ENCODE data around the gene WIPF2.

Gene WIPF2

DNA sequence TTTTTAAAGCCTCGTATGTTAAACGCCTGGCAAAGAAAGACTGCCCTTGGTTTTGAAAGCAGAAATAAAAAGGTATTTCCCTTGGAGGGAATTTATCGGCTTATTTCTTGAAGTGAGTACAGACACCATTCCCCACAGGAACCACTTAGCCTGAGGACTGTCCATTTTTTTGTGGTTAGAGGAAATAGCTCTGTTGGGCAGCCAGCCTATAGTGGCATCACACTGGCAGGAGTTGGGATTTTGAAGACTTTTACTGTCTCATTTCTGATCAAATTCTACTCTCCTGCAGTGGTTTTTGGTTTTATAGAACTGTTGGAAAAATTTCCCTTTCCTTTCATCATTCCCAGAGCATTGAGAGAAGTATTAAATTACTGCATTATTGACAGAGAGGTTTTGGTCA lies 34.5 kb downstream of the WIPF2 start:
- ATAC-seq = no peak

DNA sequence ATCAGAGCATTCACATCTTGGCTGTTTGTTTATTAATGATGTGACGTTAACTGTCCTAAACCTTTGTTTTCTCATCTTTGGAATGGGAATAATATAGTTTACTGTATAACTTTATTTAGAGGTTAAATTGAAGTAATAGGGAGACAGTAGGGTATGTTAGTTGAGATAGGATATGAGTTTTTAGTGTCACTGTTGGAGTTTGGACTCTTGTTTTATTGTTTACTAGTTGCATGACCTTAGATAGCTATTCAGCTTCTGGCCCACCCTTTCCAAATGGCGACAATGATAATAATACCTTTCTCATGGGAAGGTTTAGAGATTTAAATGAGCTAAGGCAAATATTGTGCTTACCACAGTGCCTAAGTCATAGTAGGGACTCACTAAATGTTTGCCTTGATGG lies 40.4 kb downstream of the WIPF2 start:
- ATAC-seq = no peak

DNA sequence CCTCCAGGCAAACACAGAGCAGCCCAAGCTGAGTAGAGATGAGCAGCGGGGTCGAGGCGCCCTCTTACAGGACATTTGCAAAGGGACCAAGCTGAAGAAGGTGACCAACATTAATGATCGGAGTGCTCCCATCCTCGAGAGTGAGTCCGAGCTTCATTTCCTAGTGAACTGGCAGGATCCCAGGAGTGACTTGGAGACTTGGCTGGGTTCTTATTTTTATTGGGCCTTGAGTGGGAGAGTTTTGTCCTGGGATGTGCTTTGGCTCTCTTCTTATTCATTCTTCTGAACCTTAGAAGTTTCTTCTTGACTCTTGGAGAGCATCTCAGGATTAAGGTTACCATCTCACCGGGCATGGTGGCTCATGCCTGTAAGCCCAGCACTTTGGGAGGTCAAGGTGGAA lies 41.4 kb downstream of the WIPF2 start:
- ATAC-seq = no peak

DNA sequence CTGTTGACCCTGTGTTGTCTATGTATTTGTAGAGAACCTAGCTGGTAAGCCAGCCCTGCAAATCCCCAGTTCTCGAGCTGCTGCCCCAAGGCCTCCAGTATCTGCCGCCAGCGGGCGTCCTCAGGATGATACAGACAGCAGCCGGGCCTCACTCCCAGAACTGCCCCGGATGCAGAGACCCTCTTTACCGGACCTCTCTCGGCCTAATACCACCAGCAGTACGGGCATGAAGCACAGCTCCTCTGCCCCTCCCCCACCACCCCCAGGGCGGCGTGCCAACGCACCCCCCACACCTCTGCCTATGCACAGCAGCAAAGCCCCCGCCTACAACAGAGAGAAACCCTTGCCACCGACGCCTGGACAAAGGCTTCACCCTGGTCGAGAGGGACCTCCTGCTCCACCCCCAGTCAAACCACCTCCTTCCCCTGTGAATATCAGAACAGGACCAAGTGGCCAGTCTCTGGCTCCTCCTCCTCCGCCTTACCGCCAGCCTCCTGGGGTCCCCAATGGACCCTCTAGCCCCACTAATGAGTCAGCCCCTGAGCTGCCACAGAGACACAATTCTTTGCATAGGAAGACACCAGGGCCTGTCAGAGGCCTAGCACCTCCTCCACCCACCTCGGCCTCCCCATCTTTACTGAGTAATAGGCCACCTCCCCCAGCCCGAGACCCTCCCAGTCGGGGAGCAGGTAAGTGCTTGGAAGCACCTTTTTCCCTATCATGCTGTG lies 45.5 kb downstream of the WIPF2 start:
- no peak for ATAC-seq

DNA sequence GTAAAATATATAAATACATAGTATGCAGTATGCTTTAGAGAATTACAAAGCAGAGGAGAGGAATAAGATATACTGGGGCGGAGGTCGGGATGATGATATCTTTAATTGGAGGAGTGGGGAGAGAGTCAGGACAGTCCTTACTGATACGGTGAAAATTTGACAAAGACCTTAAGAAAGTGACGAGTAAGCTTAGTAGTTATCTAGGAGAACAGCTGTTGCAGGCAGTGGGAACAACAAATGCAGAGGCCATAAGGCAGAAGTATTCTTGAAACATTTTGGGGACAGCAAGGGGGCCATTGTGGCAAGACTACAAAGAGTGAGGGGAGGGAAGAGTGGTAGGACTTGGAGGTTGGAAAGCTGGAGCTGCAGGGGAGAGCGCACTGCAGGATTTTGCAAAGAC lies 46.2 kb downstream of the WIPF2 start:
- no peak for ATAC-seq

DNA sequence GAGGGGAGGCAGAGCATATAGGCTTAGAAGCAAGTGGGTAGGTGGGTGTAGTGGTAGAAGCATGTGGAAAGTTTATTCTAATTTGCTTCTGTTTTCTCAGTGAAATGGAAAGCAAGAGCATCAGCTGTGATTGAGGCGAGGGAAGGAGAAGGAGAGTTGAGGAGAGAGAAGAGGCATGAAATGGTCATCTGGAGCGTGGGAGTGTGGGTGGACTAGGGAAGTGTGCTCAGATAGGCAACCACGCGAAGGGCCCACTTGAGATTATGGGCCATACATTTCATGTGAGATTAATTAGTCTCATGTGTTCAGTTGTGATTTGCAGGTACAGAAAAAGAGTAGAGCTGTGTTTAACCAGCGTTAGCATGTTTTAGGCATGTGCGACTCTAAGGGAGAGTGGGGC lies 47.8 kb downstream of the WIPF2 start:
- ATAC-seq = no peak

DNA sequence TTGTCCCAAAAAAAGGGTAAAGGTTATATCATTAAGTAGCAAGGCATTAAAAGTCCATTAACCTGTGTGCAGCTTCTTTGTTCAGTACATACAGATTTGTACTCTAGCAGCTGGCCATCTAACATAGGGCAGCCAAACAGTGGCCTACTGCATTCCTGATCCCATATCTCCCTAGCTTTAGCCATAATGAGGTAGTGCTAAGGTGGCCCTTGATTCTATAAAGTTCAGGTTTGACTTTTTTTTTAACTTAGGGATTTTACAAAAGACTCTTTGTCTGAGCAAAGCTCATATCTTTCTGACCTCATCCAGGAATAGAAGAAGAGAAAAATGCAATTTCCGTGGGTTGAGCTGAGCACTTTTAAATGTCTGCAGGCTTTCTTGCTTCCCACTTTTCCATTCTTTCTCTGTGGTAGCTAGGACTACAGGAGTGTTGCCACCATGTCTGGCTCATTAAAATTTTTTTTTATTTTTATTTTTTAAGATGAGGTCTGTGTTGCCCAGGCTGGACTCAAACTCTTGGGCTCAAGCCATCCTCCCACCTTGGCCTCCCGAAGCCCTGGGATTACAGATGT lies 49.1 kb downstream of the WIPF2 start:
- no peak for ATAC-seq

DNA sequence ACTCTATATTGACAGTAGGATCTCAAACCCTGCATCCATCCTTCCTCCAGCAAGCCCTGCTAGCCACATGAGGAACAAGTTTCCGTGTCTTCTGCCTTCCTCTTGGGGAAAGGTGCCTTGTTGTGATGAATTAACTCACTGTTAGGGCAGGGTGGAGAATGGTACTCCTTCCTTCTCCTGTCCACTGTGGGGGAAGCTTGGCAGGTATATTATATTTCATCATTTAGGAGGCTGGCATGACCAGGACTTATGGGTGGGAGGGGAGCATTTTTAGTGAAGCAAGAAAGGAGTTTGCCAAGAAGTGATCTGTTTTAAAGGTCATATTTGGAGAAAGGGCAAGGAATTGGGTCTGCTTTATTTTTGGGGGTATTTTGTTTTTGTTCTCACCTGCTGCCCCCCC lies 59.3 kb downstream of the WIPF2 start:
- no peak for ATAC-seq

DNA sequence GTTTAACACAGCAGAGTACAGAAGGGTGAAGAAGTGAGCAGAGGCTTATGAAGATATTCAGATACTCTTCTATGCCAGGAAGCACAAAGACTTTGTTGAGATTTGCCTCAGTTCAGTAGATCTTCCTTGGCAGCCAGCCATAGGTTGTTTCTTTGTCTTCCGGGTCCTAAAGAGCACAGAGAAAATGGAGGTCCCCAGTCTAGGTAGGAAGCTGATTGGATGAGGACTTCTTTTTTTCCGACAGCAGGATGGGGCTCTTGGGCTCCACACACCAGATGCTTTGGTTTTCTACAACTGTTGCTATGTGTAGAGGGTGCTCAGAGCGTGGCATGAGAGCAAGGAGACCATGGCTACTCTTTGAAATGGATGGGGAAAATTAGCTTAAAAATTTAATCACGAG lies 60.3 kb downstream of the WIPF2 start:
- ATAC-seq = no peak

DNA sequence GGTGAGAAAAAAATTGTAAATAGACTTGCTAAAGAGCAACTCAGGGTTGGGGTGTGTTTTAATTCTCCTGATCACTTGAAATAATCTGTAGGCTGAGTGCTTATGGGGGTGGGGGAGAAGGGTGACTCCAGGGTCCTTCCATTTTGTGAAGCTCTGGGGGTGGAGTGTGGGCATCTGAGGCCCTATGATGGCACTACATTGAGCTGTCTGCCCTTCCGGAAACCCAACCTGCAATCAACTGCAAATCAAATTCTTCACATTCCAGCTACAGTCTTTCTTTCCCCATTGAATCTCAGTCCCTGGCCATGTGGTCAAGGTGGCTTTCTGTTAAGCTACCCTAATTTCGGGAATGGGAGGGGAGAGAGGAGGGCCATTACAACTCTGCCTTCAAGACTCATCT lies 62.6 kb downstream of the WIPF2 start:
- ATAC-seq = no peak

DNA sequence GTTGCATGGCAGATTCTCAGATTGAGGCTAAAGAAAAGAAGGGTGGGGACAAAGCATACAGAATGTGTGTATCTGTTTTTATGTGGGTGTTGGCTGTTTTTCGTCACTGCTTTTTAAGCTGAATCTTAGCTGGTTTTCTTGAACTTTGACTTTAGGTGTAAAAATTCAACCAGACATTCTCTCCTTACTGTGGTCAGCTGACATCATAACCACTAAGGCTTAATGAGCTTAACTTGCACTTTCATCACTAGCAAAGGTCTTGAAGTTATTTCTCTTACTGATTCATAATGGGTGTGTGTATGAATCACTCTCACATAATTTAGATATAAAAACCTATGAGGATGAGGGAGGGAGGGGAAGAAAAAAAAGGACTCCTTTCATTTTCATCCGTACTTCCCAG lies 64.6 kb downstream of the WIPF2 start:
- peak; percentile 73 for ATAC-seq

DNA sequence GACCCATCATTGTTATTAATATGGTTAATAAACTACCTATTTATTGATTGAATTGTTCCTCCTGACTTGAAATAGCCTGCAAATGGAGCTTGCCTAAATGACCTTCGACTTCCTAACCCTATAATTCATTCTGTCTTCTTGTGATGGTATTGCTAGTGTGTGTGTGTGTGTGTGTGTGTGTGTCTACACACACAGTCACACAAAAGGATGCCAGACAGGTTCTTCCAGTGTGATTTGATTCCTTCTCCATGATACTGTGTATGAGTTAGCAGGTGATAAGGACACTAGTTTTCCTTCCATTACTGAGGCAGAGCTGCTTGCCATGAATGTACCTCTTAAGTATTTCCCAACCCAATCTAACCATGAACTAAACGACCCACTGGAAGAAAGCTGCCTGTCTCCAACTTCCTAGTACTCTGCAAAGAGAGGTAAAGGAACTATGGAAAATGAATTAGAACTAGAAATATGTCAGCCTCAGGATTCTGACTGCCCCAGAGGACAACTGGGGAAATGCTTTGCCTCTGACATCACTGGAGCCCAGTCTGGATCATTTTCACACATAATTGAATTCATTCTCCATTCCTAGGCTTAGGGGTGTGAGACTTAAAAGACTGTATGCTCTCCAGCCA lies 65.1 kb downstream of the WIPF2 start:
- no peak for ATAC-seq

DNA sequence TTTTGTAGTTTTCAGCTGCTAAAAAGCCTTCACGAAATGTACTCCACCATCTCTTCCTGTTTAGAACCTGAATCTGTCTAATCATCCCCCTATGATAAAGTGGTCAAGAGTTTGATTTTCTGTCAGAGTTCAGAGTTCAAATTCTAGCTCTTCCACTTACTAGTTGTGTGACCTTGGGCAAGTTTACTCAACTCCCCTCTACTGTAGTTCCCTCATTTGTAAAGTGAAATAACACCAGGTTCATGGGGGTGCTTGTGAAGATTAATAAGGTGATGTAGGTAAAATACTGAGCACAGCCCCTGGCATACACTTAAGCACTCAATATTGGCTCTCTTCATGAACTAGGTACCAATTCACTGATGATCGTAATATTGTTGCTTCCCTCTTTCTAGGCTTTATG lies 67.4 kb downstream of the WIPF2 start:
- ATAC-seq = no peak

DNA sequence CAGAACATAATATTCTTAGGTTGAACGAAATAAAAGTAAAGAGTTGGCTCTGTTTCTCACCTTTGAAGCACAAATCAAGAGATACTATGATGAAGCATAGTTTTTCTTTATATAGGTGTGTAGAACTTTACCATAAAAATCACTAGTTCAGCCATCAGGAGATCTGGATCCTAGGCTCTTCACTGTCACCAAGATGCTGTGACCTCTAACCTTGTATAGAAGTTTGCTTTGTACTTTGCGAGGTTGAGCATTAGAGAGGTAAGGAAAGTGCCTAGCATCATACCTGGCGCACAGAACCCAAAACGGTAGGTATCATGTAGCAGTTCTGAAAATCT lies 68.0 kb downstream of the WIPF2 start:
- no peak for ATAC-seq

DNA sequence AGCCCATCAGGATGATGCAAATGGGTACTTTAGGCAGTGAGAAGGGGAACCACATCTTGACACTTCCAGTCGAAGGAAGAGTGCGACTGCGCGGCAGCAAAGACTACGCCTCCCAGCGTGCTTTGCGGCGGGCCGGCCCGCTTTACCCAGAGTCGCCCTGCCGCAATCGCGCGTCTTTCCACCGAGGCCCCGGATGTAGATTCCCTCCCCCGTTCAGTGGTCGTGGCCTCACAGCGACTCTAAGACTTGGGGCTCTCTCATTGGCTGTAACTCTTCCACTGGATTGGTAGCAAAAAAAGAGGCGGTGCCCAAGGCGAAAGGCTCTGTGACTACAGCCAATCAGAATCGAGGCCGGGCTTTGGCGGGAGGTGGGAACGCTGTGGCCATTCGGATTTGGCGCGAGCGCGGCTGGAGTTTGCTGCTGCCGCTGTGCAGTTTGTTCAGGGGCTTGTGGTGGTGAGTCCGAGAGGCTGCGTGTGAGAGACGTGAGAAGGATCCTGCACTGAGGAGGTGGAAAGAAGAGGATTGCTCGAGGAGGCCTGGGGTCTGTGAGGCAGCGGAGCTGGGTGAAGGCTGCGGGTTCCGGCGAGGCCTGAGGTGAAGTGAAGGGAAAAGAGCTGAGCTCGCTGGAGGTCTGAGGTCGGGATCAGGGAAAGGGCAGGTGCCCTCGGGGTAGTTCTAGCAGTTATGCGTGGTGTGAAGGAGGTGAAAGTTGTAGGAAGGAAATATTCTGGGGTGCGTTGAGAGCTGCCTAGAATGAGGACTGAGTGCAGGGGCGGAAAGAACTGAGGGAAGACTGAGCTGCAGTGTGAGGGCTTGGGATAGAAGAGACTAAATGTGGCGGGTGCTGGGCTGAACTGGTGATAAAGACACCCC lies 68.6 kb downstream of the WIPF2 start, which contains the start of gene CDC6:
Gene CDC6 (plus strand): TSS at position 386 of the 876 bp plus-strand sequence. CDS start 1,542 bp downstream, outside the sequence.
- peak; percentile 87 to 91 for ATAC-seq

DNA sequence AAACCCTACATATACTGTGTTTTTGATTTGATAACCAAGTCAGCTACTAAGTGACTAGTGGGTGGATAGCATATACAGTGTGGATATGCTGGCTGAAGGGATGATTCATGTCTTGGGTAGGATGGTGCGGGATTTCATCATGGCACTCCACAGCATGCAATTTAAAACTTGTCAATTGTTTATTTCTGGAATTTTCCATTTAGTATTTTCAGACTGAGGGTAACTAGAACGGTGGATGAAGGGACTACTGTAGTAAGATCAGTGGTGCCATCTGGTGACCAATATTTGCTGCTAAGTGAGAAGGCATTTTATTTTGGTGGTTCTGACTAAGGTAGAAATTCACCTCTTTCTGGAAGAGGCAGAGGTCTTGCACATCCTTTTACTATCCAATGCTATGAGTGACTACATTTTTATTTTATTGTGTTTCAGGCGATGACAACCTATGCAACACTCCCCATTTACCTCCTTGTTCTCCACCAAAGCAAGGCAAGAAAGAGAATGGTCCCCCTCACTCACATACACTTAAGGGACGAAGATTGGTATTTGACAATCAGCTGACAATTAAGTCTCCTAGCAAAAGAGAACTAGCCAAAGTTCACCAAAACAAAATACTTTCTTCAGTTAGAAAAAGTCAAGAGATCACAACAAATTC lies 71.7 kb downstream of the WIPF2 start:
- ATAC-seq = no peak

DNA sequence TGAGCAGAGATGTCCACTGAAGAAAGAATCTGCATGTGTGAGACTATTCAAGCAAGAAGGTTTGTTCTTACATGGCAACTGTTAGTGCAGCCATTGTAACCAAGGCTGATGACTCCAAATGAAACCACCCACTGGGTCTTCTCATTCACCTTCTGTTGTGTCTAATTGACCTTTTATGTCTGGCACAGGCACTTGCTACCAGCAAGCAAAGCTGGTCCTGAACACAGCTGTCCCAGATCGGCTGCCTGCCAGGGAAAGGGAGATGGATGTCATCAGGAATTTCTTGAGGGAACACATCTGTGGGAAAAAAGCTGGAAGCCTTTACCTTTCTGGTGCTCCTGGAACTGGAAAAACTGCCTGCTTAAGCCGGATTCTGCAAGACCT lies 72.2 kb downstream of the WIPF2 start:
- ATAC-seq = no peak

DNA sequence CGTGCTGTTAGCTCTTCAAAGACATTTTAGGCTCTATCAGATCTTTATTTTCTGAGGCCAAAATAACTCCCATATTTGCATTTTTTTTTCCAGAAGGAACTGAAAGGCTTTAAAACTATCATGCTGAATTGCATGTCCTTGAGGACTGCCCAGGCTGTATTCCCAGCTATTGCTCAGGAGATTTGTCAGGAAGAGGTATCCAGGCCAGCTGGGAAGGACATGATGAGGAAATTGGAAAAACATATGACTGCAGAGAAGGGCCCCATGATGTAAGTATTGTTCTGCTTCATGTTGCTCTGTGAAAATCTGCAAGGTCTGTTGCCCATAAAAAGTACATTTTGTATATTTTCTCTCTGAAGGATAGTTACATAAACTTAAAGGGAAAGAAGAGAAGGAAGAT lies 74.3 kb downstream of the WIPF2 start:
- ATAC-seq = no peak

DNA sequence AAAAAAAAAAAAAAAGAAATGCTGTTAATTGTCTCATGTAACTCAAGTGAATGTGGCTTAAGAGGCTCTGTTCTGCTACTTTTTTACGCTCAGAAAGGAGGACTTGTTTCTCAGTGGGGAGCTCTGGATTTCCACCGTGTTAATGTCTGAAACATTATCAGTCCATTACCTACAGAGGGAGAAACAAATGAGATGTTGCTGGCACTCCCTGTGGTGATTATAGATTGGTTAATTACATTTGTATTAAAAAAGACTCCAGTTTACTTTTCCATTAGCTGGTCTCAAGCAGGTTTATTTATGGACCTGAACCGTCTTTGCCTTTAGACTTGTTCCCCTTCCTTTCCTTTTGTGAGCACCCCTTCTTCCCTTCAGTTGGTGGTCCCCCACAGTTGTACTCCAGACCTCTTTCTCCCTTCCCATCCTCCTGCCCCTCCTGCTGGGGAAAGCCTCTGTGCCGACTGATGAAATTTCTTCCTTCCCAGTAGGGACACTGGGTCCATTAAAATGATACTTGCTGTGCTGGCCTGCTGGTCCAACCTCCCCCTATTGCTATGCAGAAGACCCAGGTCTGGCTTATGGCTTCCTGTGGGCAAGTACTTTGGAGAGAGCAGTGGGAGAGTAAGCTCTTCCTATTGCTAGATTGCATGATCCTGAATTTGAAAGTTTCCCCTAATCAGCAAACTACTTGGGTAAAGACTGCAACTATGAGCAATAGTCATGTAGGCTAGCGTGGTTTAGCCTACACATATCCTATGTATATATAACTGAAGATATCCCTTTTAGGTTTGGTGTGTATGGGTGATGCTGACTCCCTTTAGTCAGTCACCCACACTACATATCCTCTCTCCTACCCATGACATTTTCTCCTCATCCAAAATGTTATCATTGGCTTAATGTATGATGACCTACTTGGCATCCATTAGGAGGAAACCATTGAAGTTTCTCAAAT lies 76.7 kb downstream of the WIPF2 start:
- peak; percentile 46 to 79 for ATAC-seq

DNA sequence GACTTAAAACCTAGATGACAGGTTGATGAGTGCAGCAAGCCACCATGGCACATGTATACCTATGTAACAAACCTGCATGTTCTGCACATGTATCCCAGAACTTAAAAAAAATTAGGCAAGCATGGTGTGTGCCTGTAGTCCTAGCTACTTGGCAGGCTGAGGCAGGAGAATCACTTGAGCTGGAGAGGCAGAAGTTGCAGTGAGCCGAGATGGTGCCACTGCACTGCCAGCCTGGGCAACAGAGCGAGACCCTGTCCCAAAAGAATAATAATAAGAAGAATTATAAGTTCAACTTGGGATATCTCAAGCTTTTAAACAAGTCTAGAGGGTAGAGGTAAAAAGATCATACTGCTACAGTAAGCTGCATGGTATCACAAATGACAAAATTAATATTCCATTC lies 78.4 kb downstream of the WIPF2 start:
- ATAC-seq = no peak

DNA sequence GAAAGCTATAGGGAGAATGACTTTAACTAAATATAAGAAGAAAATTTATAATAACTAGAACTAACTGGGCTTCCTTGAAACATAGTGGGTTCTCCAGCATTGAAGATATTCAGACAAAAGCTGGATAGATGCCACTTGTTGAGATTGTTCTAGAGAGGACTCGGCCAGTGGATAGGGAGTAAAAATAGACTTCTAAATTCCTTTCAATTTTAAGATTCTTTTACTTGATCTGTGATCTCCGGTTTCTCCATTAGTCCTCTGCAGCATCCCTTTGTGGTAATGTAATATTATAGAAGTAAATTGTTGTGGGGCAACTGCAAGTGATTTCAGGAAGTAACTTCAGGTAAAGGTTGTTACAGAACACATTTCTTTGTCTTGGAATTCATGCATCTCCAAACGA lies 79.6 kb downstream of the WIPF2 start:
- ATAC-seq = no peak
